Hepatocyte (in vitro differentiated cells): ENCODE measurements around the gene TM9SF4. TPM values are rescaled to one million over a fixed set of nuclear protein-coding genes. Genes with fewer than 3 reads are reported as not detected.

Experiments used
- DNase-seq: peaks from one replicate; pipeline ENCODE4 v3.0.0-alpha.2; 2016; ENCODE audit warnings: low spot score
- H2AFZ ChIP-seq: fragments of 200-600 bp; sonication (generic); 2 replicates; pipeline ENCODE4 v1.6.0; 2016; ENCODE audit warnings: antibody characterized with exemption, mild to moderate bottlenecking
- H3K27ac ChIP-seq: fragments of 200-600 bp; sonication (generic); 2 replicates; pipeline ENCODE4 v1.5.1; 2016; ENCODE audit warnings: mild to moderate bottlenecking
- H3K27me3 ChIP-seq: fragments of 200-600 bp; sonication (generic); 2 replicates; pipeline ENCODE4 v1.6.1; 2016
- H3K36me3 ChIP-seq: fragments of 200-600 bp; sonication (generic); replicated peaks from 2 replicates; pipeline ENCODE4 v1.5.1; 2016; ENCODE audit warnings: low read depth; ENCODE audit not compliant: insufficient read depth
- H3K4me1 ChIP-seq: fragments of 200-600 bp; sonication (generic); 2 replicates; pipeline ENCODE4 v1.5.1; 2016; ENCODE audit warnings: mild to moderate bottlenecking, moderate library complexity; ENCODE audit not compliant: insufficient read depth
- H3K4me2 ChIP-seq: fragments of 200-600 bp; sonication (generic); 2 replicates; pipeline ENCODE4 v1.6.0; 2016
- H3K4me3 ChIP-seq: fragments of 200-600 bp; sonication (generic); 2 replicates; pipeline ENCODE4 v1.5.1; 2016; ENCODE audit warnings: mild to moderate bottlenecking
- H3K79me2 ChIP-seq: fragments of 200-600 bp; sonication (generic); 2 replicates; pipeline ENCODE4 v1.6.0; 2017; ENCODE audit warnings: mild to moderate bottlenecking
- H3K9me2 ChIP-seq: fragments of 200-600 bp; sonication (generic); replicated peaks from 2 replicates; pipeline ENCODE4 v1.6.0; 2017; ENCODE audit warnings: mild to moderate bottlenecking; ENCODE audit not compliant: insufficient read depth
- H3K9me3 ChIP-seq: fragments of 200-600 bp; sonication (generic); 2 replicates; pipeline ENCODE4 v1.5.1; 2016; ENCODE audit warnings: low read depth, mild to moderate bottlenecking
- H4K20me1 ChIP-seq: fragments of 200-600 bp; sonication (generic); 2 replicates; pipeline ENCODE4 v1.6.0; 2016; ENCODE audit warnings: mild to moderate bottlenecking; ENCODE audit not compliant: insufficient read depth, poor library complexity, severe bottlenecking
- EZH2 ChIP-seq: fragments of 200-600 bp; sonication (generic); IDR thresholded peaks from 2 replicates; pipeline ENCODE4 v1.6.1; 2016; ENCODE audit warnings: antibody characterized with exemption, mild to moderate bottlenecking, borderline replicate concordance
- EZH2phosphoT487 ChIP-seq: fragments of 200-600 bp; sonication (generic); IDR thresholded peaks from one replicate; pipeline ENCODE4 v1.6.1; 2018; ENCODE audit warnings: antibody characterized with exemption, mild to moderate bottlenecking, low read depth, moderate library complexity; ENCODE audit not compliant: unreplicated experiment, severe bottlenecking
- WGBS: methylation state at CpG from one replicate; pipeline ENCODE4 v1.1.6; 2016; ENCODE audit warnings: low lambda C conversion rate; ENCODE audit errors: missing lambda C conversion rate; 5-methylcytosine and 5-hydroxymethylcytosine counted together
- polyA plus RNA-seq: library from polyadenylated mRNA; unstranded; fragments of >200 nt; fragmentation: Nextera tagmentation; extraction: Ambion mirVana; gene quantifications from 2 replicates; pipeline ENCODE4 v1.2.1, GENCODE V29; 2016
- total RNA-seq: library from RNA; depleted of rRNA; stranded (reverse); fragments of >200 nt; gene quantifications from 2 replicates; pipeline ENCODE4 v1.2.3, GENCODE V29; 2014
- TF ChIP-seq, protein P1 (sequence below): fragments of 200-600 bp; sonication (generic); IDR thresholded peaks from 2 replicates; pipeline ENCODE4 v1.5.1; 2016; ENCODE audit warnings: antibody characterized with exemption, mild to moderate bottlenecking; ENCODE audit not compliant: poor library complexity

TM9SF4 gene
- total and polyA plus RNA-seq, 2 experiments from 2014 or later: 65.3 to 86.4 TPM

DNA sequence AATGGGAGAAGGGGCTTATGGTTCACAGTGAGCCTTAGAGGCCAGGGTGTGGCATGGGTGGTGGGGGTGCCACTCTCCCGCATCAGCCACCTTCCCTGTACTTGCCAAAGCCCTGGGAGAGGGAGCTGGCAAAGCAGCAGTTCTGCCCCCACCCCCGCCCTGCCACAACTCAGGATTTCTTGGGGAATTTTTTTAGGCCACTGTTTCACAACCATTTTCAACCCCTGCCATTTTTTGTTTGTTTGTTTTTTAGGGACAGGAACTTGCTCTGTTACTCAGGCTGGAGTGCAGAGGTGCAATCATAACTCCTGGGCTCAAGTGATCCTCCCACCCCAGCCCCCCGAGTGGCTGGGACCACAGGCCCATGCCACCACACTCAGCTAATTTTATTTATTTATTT lies 22.4 kb upstream of the TM9SF4 start:
- TF ChIP-seq, protein P1, sequence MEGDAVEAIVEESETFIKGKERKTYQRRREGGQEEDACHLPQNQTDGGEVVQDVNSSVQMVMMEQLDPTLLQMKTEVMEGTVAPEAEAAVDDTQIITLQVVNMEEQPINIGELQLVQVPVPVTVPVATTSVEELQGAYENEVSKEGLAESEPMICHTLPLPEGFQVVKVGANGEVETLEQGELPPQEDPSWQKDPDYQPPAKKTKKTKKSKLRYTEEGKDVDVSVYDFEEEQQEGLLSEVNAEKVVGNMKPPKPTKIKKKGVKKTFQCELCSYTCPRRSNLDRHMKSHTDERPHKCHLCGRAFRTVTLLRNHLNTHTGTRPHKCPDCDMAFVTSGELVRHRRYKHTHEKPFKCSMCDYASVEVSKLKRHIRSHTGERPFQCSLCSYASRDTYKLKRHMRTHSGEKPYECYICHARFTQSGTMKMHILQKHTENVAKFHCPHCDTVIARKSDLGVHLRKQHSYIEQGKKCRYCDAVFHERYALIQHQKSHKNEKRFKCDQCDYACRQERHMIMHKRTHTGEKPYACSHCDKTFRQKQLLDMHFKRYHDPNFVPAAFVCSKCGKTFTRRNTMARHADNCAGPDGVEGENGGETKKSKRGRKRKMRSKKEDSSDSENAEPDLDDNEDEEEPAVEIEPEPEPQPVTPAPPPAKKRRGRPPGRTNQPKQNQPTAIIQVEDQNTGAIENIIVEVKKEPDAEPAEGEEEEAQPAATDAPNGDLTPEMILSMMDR: no peak
- TF ChIP-seq EZH2phosphoT487: no peak
- TF ChIP-seq EZH2: no peak
- no peak overlapping the region for H2AFZ ChIP-seq
- H3K9me2 ChIP-seq: no peaks in the 10 kb centered on the region
- DNase-seq: no peak
- no peaks in the 10 kb centered on the region for H3K9me3 ChIP-seq
- H3K4me3 ChIP-seq: no peak overlapping the region
- peaks cover 15% of the 10 kb centered on the region for H3K27me3 ChIP-seq
- no peaks in the 10 kb centered on the region for H3K4me1 ChIP-seq
- H3K36me3 ChIP-seq: no peaks in the 10 kb centered on the region
- H3K4me2 ChIP-seq: no peak overlapping the region
- H3K27ac ChIP-seq: no peak overlapping the region
- WGBS: 82% methylated on average over 3 of the region's 3 CpGs
- H4K20me1 ChIP-seq: no peaks in the 10 kb centered on the region
- H3K79me2 ChIP-seq: no peaks in the 10 kb centered on the region

DNA sequence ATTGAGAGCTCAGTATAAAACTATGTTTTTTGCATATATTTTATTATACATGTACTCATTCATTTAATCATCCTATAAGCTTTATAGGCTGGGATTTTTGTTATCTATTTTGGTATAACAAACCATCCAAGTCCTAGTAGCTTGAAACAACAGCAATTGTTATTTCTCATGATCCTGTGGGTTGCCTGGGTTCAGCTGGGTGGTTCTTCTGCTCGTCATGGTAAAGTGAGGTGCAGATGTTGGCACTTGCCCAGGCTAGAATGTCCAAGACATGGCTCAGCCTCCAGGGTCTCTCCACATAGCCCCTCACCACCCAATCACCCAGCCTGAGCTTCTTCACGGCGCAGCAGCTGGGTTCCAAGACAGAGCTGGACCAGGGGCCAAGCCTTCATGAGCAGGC lies 20.8 kb upstream of the TM9SF4 start:
- no peaks in the 10 kb centered on the region for H4K20me1 ChIP-seq
- H2AFZ ChIP-seq: no peak overlapping the region
- no peak for DNase-seq
- H3K4me1 ChIP-seq: no peaks in the 10 kb centered on the region
- H3K79me2 ChIP-seq: no peaks in the 10 kb centered on the region
- TF ChIP-seq, protein P1: no peak
- TF ChIP-seq EZH2 (no peak), EZH2phosphoT487 (no peak)
- peaks cover 17% of the 10 kb centered on the region for H3K27me3 ChIP-seq
- no peaks in the 10 kb centered on the region for H3K9me3 ChIP-seq
- WGBS: 98% methylated on average over 3 of the region's 3 CpGs
- no peaks in the 10 kb centered on the region for H3K36me3 ChIP-seq
- H3K4me2 ChIP-seq: no peak overlapping the region
- H3K4me3 ChIP-seq: no peak overlapping the region
- H3K27ac ChIP-seq: no peak overlapping the region
- no peaks in the 10 kb centered on the region for H3K9me2 ChIP-seq

DNA sequence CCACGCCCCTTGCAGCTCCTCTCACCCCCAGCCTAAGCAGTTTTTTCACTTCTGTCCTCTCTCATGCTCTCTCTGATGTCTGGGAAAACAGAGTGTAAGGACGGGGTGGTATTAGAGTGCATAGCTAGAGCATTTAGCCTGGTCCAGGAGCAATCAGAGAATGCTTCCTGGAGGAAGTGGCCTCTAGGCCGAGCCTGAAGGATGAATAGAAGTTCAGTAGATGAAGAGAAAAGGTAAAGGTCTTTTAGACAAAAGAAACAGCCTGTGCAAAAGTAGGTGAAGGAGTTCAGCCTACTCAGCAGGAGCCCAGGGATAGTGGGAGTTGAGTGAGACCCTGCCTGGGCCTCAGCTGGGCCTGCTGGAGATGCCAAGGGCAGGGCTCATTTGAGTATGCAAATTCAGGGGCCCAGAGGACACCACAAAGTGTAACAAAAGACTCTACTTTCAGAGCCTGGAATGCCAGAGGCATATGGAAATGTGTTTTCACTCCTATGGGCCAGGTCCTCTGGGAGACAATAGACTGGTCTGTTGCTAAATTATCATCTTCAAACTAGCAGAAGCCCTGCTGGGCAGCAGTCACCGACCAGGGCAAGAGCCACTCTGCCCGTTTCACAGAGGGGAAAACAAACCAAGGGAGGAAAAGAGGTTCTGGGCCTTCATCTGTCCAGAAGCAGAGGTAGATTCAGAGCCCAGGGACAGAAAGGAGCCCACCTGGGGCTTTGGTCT lies 19.7 kb upstream of the TM9SF4 start:
- H3K27me3 ChIP-seq: peaks cover 11% of the 10 kb centered on the region
- H4K20me1 ChIP-seq: no peaks in the 10 kb centered on the region
- no peak overlapping the region for H3K4me3 ChIP-seq
- no peaks in the 10 kb centered on the region for H3K79me2 ChIP-seq
- H3K9me2 ChIP-seq: no peaks in the 10 kb centered on the region
- no peak overlapping the region for H3K4me2 ChIP-seq
- H2AFZ ChIP-seq: no peak overlapping the region
- TF ChIP-seq EZH2: no peak
- TF ChIP-seq EZH2phosphoT487: no peak
- no peaks in the 10 kb centered on the region for H3K36me3 ChIP-seq
- no peaks in the 10 kb centered on the region for H3K4me1 ChIP-seq
- H3K9me3 ChIP-seq: no peaks in the 10 kb centered on the region
- H3K27ac ChIP-seq: no peak overlapping the region
- WGBS: 56% methylated on average over 5 of the region's 5 CpGs
- DNase-seq: no peak

DNA sequence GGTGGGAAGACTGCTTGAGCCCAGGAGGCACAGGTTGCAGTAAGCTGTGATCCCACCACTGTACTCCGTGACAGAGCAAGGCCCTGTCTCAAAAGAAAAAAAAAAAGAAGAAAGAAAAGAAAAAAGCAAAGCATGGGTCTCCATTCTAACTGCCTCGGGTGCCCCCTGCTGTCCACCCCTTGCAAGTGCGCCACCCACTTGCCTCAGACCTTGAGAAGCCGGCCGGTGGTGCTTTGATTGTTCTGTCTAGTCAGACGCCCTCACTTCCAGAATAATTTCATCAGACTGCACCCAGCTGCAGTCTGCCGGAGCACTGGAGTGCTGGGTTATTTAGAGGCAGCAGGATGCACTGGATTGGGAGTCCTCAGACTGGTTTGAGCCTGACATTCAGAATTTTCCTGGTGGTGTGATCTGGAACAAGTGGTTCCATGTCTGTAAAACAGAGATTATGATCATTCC lies 17.6 kb upstream of the TM9SF4 start:
- H3K4me2 ChIP-seq: no peak overlapping the region
- WGBS: 5% methylated on average over 7 of the region's 7 CpGs
- H3K4me3 ChIP-seq: no peak overlapping the region
- no peaks in the 10 kb centered on the region for H3K4me1 ChIP-seq
- no peak overlapping the region for H3K27ac ChIP-seq
- H4K20me1 ChIP-seq: no peaks in the 10 kb centered on the region
- peaks cover 8% of the 10 kb centered on the region for H3K27me3 ChIP-seq
- H3K9me3 ChIP-seq: no peaks in the 10 kb centered on the region
- H3K79me2 ChIP-seq: no peaks in the 10 kb centered on the region
- H3K36me3 ChIP-seq: no peaks in the 10 kb centered on the region
- H3K9me2 ChIP-seq: no peaks in the 10 kb centered on the region
- TF ChIP-seq, protein P1: peak; percentile 99
- no peak for TF ChIP-seq EZH2
- TF ChIP-seq EZH2phosphoT487: no peak
- peak; percentile 95 for DNase-seq
- peak overlapping the region; percentile 1 for H2AFZ ChIP-seq
